GM12878 (cell line): Measurements from ENCODE around the gene SEC11C. TPM values are rescaled to one million over a fixed set of nuclear protein-coding genes. Genes with fewer than 3 reads are reported as not detected.
A peak's percentile ranks its signal among the peaks of the same experiment; 100 is the strongest.
"Not testable (repeated sequence)": the region's sequence is repeated elsewhere in the genome, so short reads cannot be mapped to it uniquely, and the experiment has no call there.

Experiments
- ATAC-seq: fragments of 200-7000 bp; cut with Tn5 transposase; 3 replicates; pipeline ENCODE4 v1.9.1; 2020; ENCODE audit warnings: mild to moderate bottlenecking, moderate library complexity
- BruUV-seq: library from RNA; stranded (reverse); fragments of 400-500 nt; replicated peaks from 2 replicates; lab custom pipeline; 2021; lab: Mats Ljungman, UMichigan
- CTCF ChIA-PET: fragments of 300-600 bp; sonication (Branson Sonifier 250); formaldehyde crosslinking; extraction: SDS; loops from one replicate; lab custom pipeline; 2021; ENCODE audit warnings: inconsistent platforms; lab: Yijun Ruan, JAX
- POLR2A ChIA-PET: fragments of 350-600 bp; formaldehyde crosslinking; extraction: SDS; loops from one replicate; lab custom pipeline; 2021; ENCODE audit warnings: inconsistent platforms; lab: Charles Lee
- RAD21 ChIA-PET: fragments of 300-600 bp; sonication (Branson Sonifier 250); formaldehyde crosslinking; loops from one replicate; lab custom pipeline; 2023; ENCODE audit warnings: antibody characterized with exemption; ENCODE audit not compliant: unreplicated experiment; lab: Charles Lee
- SMC1A ChIA-PET: fragments of 300-600 bp; sonication (Branson Sonifier 250); formaldehyde crosslinking; loops from one replicate; lab custom pipeline; 2023; ENCODE audit not compliant: unreplicated experiment, uncharacterized antibody; lab: Charles Lee
- DNase-seq: peaks from one replicate; pipeline ENCODE4 v3.0.0-alpha.2; 2011; ENCODE audit warnings: low read depth, low spot score
- FAIRE-seq: peaks from 3 replicates; lab custom pipeline; 2011; peaks lifted over from hg19 to GRCh38; lab: Jason Lieb, UNC
- H2AFZ ChIP-seq: 2 replicates; pipeline ENCODE4 v1.6.0; 2011; ENCODE audit warnings: low read depth, low read length, control low read depth; ENCODE audit not compliant: control insufficient read depth
- H3K27ac ChIP-seq: 2 replicates; pipeline ENCODE4 v1.5.1; 2011; ENCODE audit warnings: control low read depth; ENCODE audit not compliant: control insufficient read depth, insufficient read depth
- H3K27me3 ChIP-seq, 2 experiments: replicated peaks in 1 of 2; 2 replicates each; pipeline versions ENCODE4 v1.6.0 to v1.6.1; 2011; ENCODE audit warnings: low read length in 1 of 2; ENCODE audit not compliant: control insufficient read depth in 2 of 2, insufficient read depth in 2 of 2
- H3K36me3 ChIP-seq, 2 experiments: 2 replicates each; pipeline ENCODE4 v1.5.1; 2011; ENCODE audit warnings: low read length in 1 of 2; ENCODE audit not compliant: control insufficient read depth in 2 of 2, insufficient read depth in 2 of 2
- H3K4me1 ChIP-seq: 2 replicates; pipeline ENCODE4 v1.6.1; 2011; ENCODE audit warnings: mild to moderate bottlenecking, low read length, moderate library complexity, mixed read lengths; ENCODE audit not compliant: control insufficient read depth, insufficient read depth
- H3K4me2 ChIP-seq: 2 replicates; pipeline ENCODE4 v1.6.0; 2011; ENCODE audit warnings: control low read depth; ENCODE audit not compliant: control insufficient read depth, insufficient read depth
- H3K4me3 ChIP-seq: fragments of 200-600 bp; sonication (generic); 2 replicates; pipeline ENCODE4 v1.5.1; 2016
- H3K79me2 ChIP-seq: 2 replicates; pipeline ENCODE4 v1.6.0; 2011; ENCODE audit warnings: low read length; ENCODE audit not compliant: control insufficient read depth, insufficient read depth
- H3K9ac ChIP-seq: 2 replicates; pipeline ENCODE4 v1.8.0; 2011; ENCODE audit warnings: low read length, control low read depth, mixed read lengths; ENCODE audit not compliant: control insufficient read depth, insufficient read depth
- H3K9me3 ChIP-seq: replicated peaks from 3 replicates; pipeline ENCODE4 v1.5.1; 2011; ENCODE audit warnings: mild to moderate bottlenecking, low read length; ENCODE audit not compliant: control insufficient read depth, insufficient read depth
- H4K20me1 ChIP-seq: 2 replicates; pipeline ENCODE4 v1.6.0; 2011; ENCODE audit not compliant: control insufficient read depth, insufficient read depth
- BHLHE40 ChIP-seq, 2 experiments: fragments of 450-650 bp in 1 of 2; IDR thresholded peaks; 2 replicates each; pipeline ENCODE4 v1.6.1; 2011 to 2017; ENCODE audit warnings: low read depth in 2 of 2, borderline replicate concordance in 1 of 2, improper control_type of control experiment in 1 of 2, low read length in 1 of 2, mild to moderate bottlenecking in 1 of 2
- BMI1 ChIP-seq: fragments of 450-650 bp; IDR thresholded peaks from 2 replicates; pipeline ENCODE4 v1.6.1; 2016; ENCODE audit warnings: mild to moderate bottlenecking, moderate library complexity, borderline replicate concordance
- CHD1 ChIP-seq: IDR thresholded peaks from 2 replicates; pipeline ENCODE4 v1.6.1; 2012; ENCODE audit warnings: low read depth, low read length, improper control_type of control experiment
- DPF2 ChIP-seq: fragments of 450-650 bp; IDR thresholded peaks from 2 replicates; pipeline ENCODE4 v1.6.1; 2017; ENCODE audit warnings: mild to moderate bottlenecking
- EP300 ChIP-seq, 2 experiments: fragments of 150-350 bp in 1 of 2; IDR thresholded peaks; 2 replicates each; pipeline ENCODE4 v1.6.1; 2011 to 2012; ENCODE audit warnings: low read depth in 2 of 2, low read length in 2 of 2, borderline replicate concordance in 1 of 2, improper control_type of control experiment in 1 of 2, inconsistent platforms in 1 of 2; ENCODE audit not compliant: control insufficient read depth in 1 of 2
- GATAD2B ChIP-seq: fragments of 450-650 bp; conservative IDR thresholded peaks from 2 replicates; pipeline ENCODE4 v1.6.1; 2017; ENCODE audit warnings: low read depth, mild to moderate bottlenecking, moderate library complexity
- IKZF2 ChIP-seq, 2 experiments: fragments of 450-650 bp; IDR thresholded peaks; 2 replicates each; pipeline ENCODE4 v1.6.1; 2017; ENCODE audit warnings: mild to moderate bottlenecking in 2 of 2, moderate library complexity in 2 of 2
- LARP7 ChIP-seq: fragments of 450-650 bp; IDR thresholded peaks from 2 replicates; pipeline ENCODE4 v1.6.1; 2017; ENCODE audit warnings: mild to moderate bottlenecking
- MEF2B ChIP-seq: fragments of 450-650 bp; IDR thresholded peaks from 2 replicates; pipeline ENCODE4 v1.6.1; 2018; ENCODE audit warnings: mild to moderate bottlenecking, moderate library complexity; ENCODE audit not compliant: partially characterized antibody, poor library complexity, severe bottlenecking
- NKRF ChIP-seq: fragments of 450-650 bp; conservative IDR thresholded peaks from 2 replicates; pipeline ENCODE4 v1.6.1; 2017; ENCODE audit warnings: mild to moderate bottlenecking, moderate library complexity
- NR2F1 ChIP-seq: fragments of 450-650 bp; conservative IDR thresholded peaks from 2 replicates; pipeline ENCODE4 v1.6.1; 2017; ENCODE audit warnings: mild to moderate bottlenecking
- PKNOX1 ChIP-seq: fragments of 450-650 bp; IDR thresholded peaks from 2 replicates; pipeline ENCODE4 v1.6.1; 2016; ENCODE audit warnings: mild to moderate bottlenecking
- SMARCA5 ChIP-seq: fragments of 450-650 bp; IDR thresholded peaks from 2 replicates; pipeline ENCODE4 v1.6.1; 2017; ENCODE audit warnings: mild to moderate bottlenecking
- YY1 ChIP-seq: IDR thresholded peaks from 2 replicates; pipeline ENCODE4 v1.6.1; 2011; ENCODE audit warnings: low read depth, mild to moderate bottlenecking, low read length
- WGBS: methylation state at CpG from one replicate; pipeline ENCODE4 v1.1.6; 2016; ENCODE audit warnings: low lambda C conversion rate; ENCODE audit not compliant: insufficient replicate concordance, insufficient coverage; ENCODE audit errors: missing lambda C conversion rate; 5-methylcytosine and 5-hydroxymethylcytosine counted together
- in situ Hi-C: fragments of 300-500 bp; cut with MboI; formaldehyde crosslinking; loops from 9 replicates; pipeline ENCODE4 v1.14.3; 2018; ENCODE audit warnings: mixed read lengths
- intact Hi-C: fragments of 100-400 bp; cut with micrococcal nuclease; formaldehyde crosslinking; loops from one replicate; pipeline ENCODE4 v1.14.2; 2022; ENCODE audit not compliant: unreplicated experiment
- polyA plus RNA-seq, 11 experiments: library from polyadenylated mRNA; depleted of rRNA in 4 of 11; unstranded in 6 of 11; stranded (reverse) in 5 of 11; fragments of >200 nt; fragmentation: Nextera tagmentation in 4 of 11; fragmentation: Illumina TruSeq in 1 of 11; extraction: Ambion mirVana in 4 of 11; extraction: Trizol in 1 of 11; gene quantifications; 1 replicate in 1 of 11; 2 replicates in 10 of 11; pipeline versions ENCODE4 v1.2.1 to v1.2.3, GENCODE V29; 2011 to 2016; ENCODE audit warnings: inconsistent platforms in 2 of 11, missing spikeins in 2 of 11, low read depth in 1 of 11
- total RNA-seq, 4 experiments: library from RNA; depleted of rRNA in 3 of 4; stranded (reverse); fragments of >200 nt in 3 of 4; fragmentation: Illumina TruSeq in 1 of 4; extraction: Trizol in 1 of 4; gene quantifications; 2 replicates each; pipeline versions ENCODE4 v1.2.1 to v1.2.3, GENCODE V29; 2013 to 2021
- TF ChIP-seq, protein P1 (sequence below): fragments of 450-650 bp; IDR thresholded peaks from 2 replicates; pipeline ENCODE4 v1.6.1; 2017; ENCODE audit warnings: mild to moderate bottlenecking, moderate library complexity

Gene SEC11C
- total and polyA plus RNA-seq, 10 of the 15 experiments (the other 5 are each of a cell fraction or from before 2014, with no cell fraction given): 124 to 649 (median 211) TPM

- H3K79me2 ChIP-seq: peaks cover 81% of the 10 kb centered on the region
- 2% methylated on average over 10 of the region's 11 CpGs for WGBS
- in situ Hi-C loops: not testable (repeated sequence)
These were observed 3.2 kb downstream of the SEC11C start for GRCh38 chr18:59142800-59143416.

More at GRCh38 chr18:59142800-59143416, 3.2 kb downstream of the SEC11C start:
- ChIA-PET RAD21 (interaction anchor here (1.2 to 1.7 kb wide), 2 partner anchors 58 to 88 kb away, joined by 4 to 9 read pairs; no protein-coding TSS in a partner anchor), CTCF (interaction anchor here (0.6 to 4.8 kb wide), 5 partner anchors 9 to 213 kb away, joined by 3 to 22 read pairs (median 4); no protein-coding TSS in a partner anchor), SMC1A (interaction anchor here (1.0 to 1.7 kb wide), 8 partner anchors 9 to 613 kb away, joined by 3 to 7 read pairs (median 4); partner anchors contain the start of gene LMAN1), POLR2A (interaction anchor here (0.7 to 1.2 kb wide), 3 partner anchors 8 to 839 kb away, joined by 3 to 4 read pairs (median 3); no protein-coding TSS in a partner anchor)
- not testable (repeated sequence) for H3K36me3 ChIP-seq, FAIRE-seq, H2AFZ ChIP-seq, H4K20me1 ChIP-seq, DNase-seq, H3K27me3 ChIP-seq, BruUV-seq, H3K9me3 ChIP-seq
- peak overlapping the region; percentile 93 for H3K4me3 ChIP-seq
- H3K4me2 ChIP-seq: peak overlapping the region; percentile 81
- peaks cover 14% of the 10 kb centered on the region for H3K4me1 ChIP-seq
- intact Hi-C loops: loop anchor here (2.0 to 10.0 kb wide), 4 partner anchors 171 to 692 kb away; partner anchors contain the start of gene LMAN1
- TF ChIP-seq SMARCA5 (0 out of 2 replicates have a peak, but pooled peaks have one; percentile 46), NKRF (peak; percentile 28; the same call in 1 of the 2 replicates), LARP7 (peak; percentile 24; the same call in 1 of the 2 replicates), PKNOX1 (peak; percentile 49; the same call in 1 of the 2 replicates), BHLHE40 (IDR thresholded peaks at IDR 0.05; ENCODE audit: borderline replicate concordance in 1 of 2, low read depth in 2 of 2, low read length in 1 of 2) (peak in 1 of 2 experiments; percentile 25; a peak in 1 of 4 replicates), BMI1 (0 out of 2 replicates have a peak, but pooled peaks have one; percentile 19), NR2F1 (peak; percentile 49), IKZF2 (IDR thresholded peaks at IDR 0.05) (peak in 1 of 2 experiments; percentile 57; a peak in 2 of 4 replicates), CHD1 (peak; percentile 66; the same call in 1 of the 2 replicates), GATAD2B (0 out of 2 replicates have a peak, but pooled peaks have one; percentile 39), DPF2 (0 out of 2 replicates have a peak, but pooled peaks have one; percentile 42), MEF2B (peak; percentile 75), EP300 (IDR thresholded peaks at IDR 0.05; ENCODE audit: borderline replicate concordance in 1 of 2, control insufficient read depth in 1 of 2, low read depth in 2 of 2, low read length in 2 of 2) (peak in 1 of 2 experiments; percentile 45; a peak in 1 of 4 replicates), YY1 (0 out of 2 replicates have a peak, but pooled peaks have one; percentile 30)
- TF ChIP-seq, protein P1, sequence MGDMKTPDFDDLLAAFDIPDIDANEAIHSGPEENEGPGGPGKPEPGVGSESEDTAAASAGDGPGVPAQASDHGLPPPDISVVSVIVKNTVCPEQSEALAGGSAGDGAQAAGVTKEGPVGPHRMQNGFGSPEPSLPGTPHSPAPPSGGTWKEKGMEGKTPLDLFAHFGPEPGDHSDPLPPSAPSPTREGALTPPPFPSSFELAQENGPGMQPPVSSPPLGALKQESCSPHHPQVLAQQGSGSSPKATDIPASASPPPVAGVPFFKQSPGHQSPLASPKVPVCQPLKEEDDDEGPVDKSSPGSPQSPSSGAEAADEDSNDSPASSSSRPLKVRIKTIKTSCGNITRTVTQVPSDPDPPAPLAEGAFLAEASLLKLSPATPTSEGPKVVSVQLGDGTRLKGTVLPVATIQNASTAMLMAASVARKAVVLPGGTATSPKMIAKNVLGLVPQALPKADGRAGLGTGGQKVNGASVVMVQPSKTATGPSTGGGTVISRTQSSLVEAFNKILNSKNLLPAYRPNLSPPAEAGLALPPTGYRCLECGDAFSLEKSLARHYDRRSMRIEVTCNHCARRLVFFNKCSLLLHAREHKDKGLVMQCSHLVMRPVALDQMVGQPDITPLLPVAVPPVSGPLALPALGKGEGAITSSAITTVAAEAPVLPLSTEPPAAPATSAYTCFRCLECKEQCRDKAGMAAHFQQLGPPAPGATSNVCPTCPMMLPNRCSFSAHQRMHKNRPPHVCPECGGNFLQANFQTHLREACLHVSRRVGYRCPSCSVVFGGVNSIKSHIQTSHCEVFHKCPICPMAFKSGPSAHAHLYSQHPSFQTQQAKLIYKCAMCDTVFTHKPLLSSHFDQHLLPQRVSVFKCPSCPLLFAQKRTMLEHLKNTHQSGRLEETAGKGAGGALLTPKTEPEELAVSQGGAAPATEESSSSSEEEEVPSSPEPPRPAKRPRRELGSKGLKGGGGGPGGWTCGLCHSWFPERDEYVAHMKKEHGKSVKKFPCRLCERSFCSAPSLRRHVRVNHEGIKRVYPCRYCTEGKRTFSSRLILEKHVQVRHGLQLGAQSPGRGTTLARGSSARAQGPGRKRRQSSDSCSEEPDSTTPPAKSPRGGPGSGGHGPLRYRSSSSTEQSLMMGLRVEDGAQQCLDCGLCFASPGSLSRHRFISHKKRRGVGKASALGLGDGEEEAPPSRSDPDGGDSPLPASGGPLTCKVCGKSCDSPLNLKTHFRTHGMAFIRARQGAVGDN: peak; percentile 65
- peak overlapping the region; percentile 98 for H3K27ac ChIP-seq
- peak overlapping the region; percentile 97 for H3K9ac ChIP-seq
- peak; percentile 1 for ATAC-seq
